Endothelial cell of umbilical vein (primary cell): ENCODE data around the gene SLC23A3. TPM values are rescaled to one million over a fixed set of nuclear protein-coding genes. Genes with fewer than 3 reads are reported as not detected.
A peak's percentile ranks its signal among the peaks of the same experiment; 100 is the strongest.

Source experiments
- BruUV-seq: library from RNA; stranded (reverse); fragments of 400-500 nt; replicated peaks from 2 replicates; lab custom pipeline; 2021; lab: Mats Ljungman, UMichigan
- CTCF ChIA-PET: fragments of 300-600, 350-600 bp; sonication (Branson Sonifier 250); formaldehyde crosslinking; loops from one replicate; lab custom pipeline; 2021; ENCODE audit warnings: antibody characterized with exemption, inconsistent platforms; lab: Charles Lee
- POLR2A ChIA-PET: fragments of 300-600, 350-600 bp; sonication (Branson Sonifier 250); formaldehyde crosslinking; loops from one replicate; lab custom pipeline; 2021; ENCODE audit warnings: antibody characterized with exemption, inconsistent platforms; lab: Charles Lee
- DNase-seq: peaks from one replicate; pipeline ENCODE4 v3.0.0-alpha.2; 2011; ENCODE audit warnings: low read depth, low spot score
- FAIRE-seq: peaks from 2 replicates; lab custom pipeline; 2011; peaks lifted over from hg19 to GRCh38; lab: Jason Lieb, UNC
- H2AFZ ChIP-seq: 2 replicates; pipeline ENCODE4 v1.6.0; 2012; ENCODE audit warnings: low read depth, low read length, control low read depth, inconsistent platforms
- H3K27ac ChIP-seq: 2 replicates; pipeline ENCODE4 v1.5.1; 2011; ENCODE audit warnings: low read depth, mild to moderate bottlenecking, control low read depth, low read length, moderate library complexity; ENCODE audit not compliant: insufficient read depth
- H3K27me3 ChIP-seq, 2 experiments: 2 replicates each; pipeline versions ENCODE4 v1.6.0 to v1.6.1; 2011; ENCODE audit warnings: low read length in 2 of 2, mixed read lengths in 1 of 2; ENCODE audit not compliant: control insufficient read depth in 2 of 2, insufficient read depth in 2 of 2
- H3K36me3 ChIP-seq, 2 experiments: 2 replicates in 1 of 2; 3 replicates in 1 of 2; pipeline ENCODE4 v1.5.1; 2011; ENCODE audit warnings: low read length in 2 of 2, mild to moderate bottlenecking in 1 of 2, moderate library complexity in 1 of 2; ENCODE audit not compliant: control insufficient read depth in 2 of 2, insufficient read depth in 2 of 2; ENCODE audit errors: extremely low read depth in 1 of 2
- H3K4me1 ChIP-seq: 3 replicates; pipeline ENCODE4 v1.5.1; 2011; ENCODE audit warnings: mild to moderate bottlenecking, low read length; ENCODE audit not compliant: control insufficient read depth, insufficient read depth; ENCODE audit errors: extremely low read depth
- H3K4me2 ChIP-seq: 2 replicates; pipeline ENCODE4 v1.6.1; 2011; ENCODE audit warnings: low read length, control low read depth, mixed read lengths; ENCODE audit not compliant: insufficient read depth
- H3K4me3 ChIP-seq, 3 experiments: fragments of 200-600 bp in 1 of 3; sonication (generic), shearing (Covaris generic) in 1 of 3; replicated peaks in 1 of 3; 2 replicates each; pipeline ENCODE4 v1.5.1; 2011 to 2016; ENCODE audit warnings: control low read depth in 3 of 3, low read length in 3 of 3, mild to moderate bottlenecking in 2 of 3, inconsistent platforms in 1 of 3, low read depth in 1 of 3, moderate library complexity in 1 of 3; ENCODE audit not compliant: insufficient read depth in 1 of 3
- H3K79me2 ChIP-seq: 2 replicates; pipeline ENCODE4 v1.6.0; 2012; ENCODE audit warnings: low read length, inconsistent platforms; ENCODE audit not compliant: control insufficient read depth, insufficient read depth
- H3K9ac ChIP-seq: replicated peaks from 2 replicates; pipeline ENCODE3; 2011; ENCODE audit warnings: low read length, control low read depth; ENCODE audit not compliant: insufficient read depth; ENCODE audit errors: extremely low read depth
- H3K9me1 ChIP-seq: replicated peaks from 3 replicates; pipeline ENCODE4 v1.6.0; 2011; ENCODE audit warnings: mild to moderate bottlenecking, low read length; ENCODE audit not compliant: control insufficient read depth, insufficient read depth; ENCODE audit errors: extremely low read depth
- H3K9me3 ChIP-seq: replicated peaks from 2 replicates; pipeline ENCODE4 v1.5.1; 2012; ENCODE audit warnings: low read length, inconsistent platforms; ENCODE audit not compliant: control insufficient read depth, insufficient read depth
- H4K20me1 ChIP-seq: replicated peaks from 2 replicates; pipeline ENCODE3; 2011; ENCODE audit warnings: mild to moderate bottlenecking, low read length; ENCODE audit not compliant: control insufficient read depth, insufficient read depth; ENCODE audit errors: extremely low read depth
- EZH2 ChIP-seq: IDR thresholded peaks from 2 replicates; pipeline ENCODE4 v1.6.1; 2012; ENCODE audit warnings: borderline replicate concordance, low read depth, mild to moderate bottlenecking, moderate library complexity, low read length, inconsistent platforms; ENCODE audit not compliant: severe bottlenecking
- FOS ChIP-seq: IDR thresholded peaks from 2 replicates; pipeline ENCODE4 v1.6.1; 2011; ENCODE audit warnings: mild to moderate bottlenecking, low read length, moderate library complexity, borderline replicate concordance; ENCODE audit not compliant: insufficient read depth
- GATA2 ChIP-seq: IDR thresholded peaks from 2 replicates; pipeline ENCODE4 v1.7.0; 2011; ENCODE audit warnings: low read depth, mild to moderate bottlenecking, moderate library complexity, mixed read lengths, low read length; ENCODE audit not compliant: insufficient read length, insufficient read depth
- JUN ChIP-seq: IDR thresholded peaks from 2 replicates; pipeline ENCODE4 v1.6.1; 2011; ENCODE audit warnings: borderline replicate concordance, low read depth; ENCODE audit not compliant: insufficient read length, insufficient read depth
- MYC ChIP-seq: IDR thresholded peaks from one replicate; pipeline ENCODE4 v1.6.1; 2011; ENCODE audit warnings: mild to moderate bottlenecking, low read depth, low read length
- POLR2A ChIP-seq: IDR thresholded peaks from 2 replicates; pipeline ENCODE4 v1.6.1; 2012; ENCODE audit warnings: low read depth, mild to moderate bottlenecking, control low read depth, low read length
- POLR2AphosphoS5 ChIP-seq: IDR thresholded peaks from 2 replicates; pipeline ENCODE4 v1.6.1; 2012; ENCODE audit warnings: low read depth, mild to moderate bottlenecking, control low read depth, low read length, moderate library complexity; ENCODE audit not compliant: insufficient read depth
- dilution Hi-C: fragments of 300-500 bp; cut with MboI; formaldehyde crosslinking; loops from one replicate; pipeline ENCODE4 v1.15.0; 2019; ENCODE audit warnings: low sequenced_read_pairs; ENCODE audit not compliant: extremely low pct_ligation_motif_present
- intact Hi-C: fragments of 100-400 bp; cut with micrococcal nuclease; formaldehyde crosslinking; loops from one replicate; pipeline ENCODE4 v1.10.0; 2022
- polyA plus RNA-seq, 4 experiments: library from polyadenylated mRNA; depleted of rRNA in 3 of 4; stranded (reverse) in 3 of 4; unstranded in 1 of 4; fragments of >200 nt; gene quantifications; 2 replicates each; pipeline versions ENCODE4 v1.2.1 to v1.2.3, GENCODE V29; 2011 to 2012; ENCODE audit warnings: missing spikeins in 1 of 4
- total RNA-seq: library from RNA; stranded (reverse); gene quantifications from 2 replicates; pipeline ENCODE4 v1.2.3, GENCODE V29; 2021
- TF ChIP-seq, protein P1 (sequence below): IDR thresholded peaks from 2 replicates; pipeline ENCODE4 v1.6.1; 2011; ENCODE audit not compliant: insufficient read depth, insufficient read length
- TF ChIP-seq, protein P2 (sequence below), 2 donors: IDR thresholded peaks; 1 replicate in 1 of 2; 2 replicates in 1 of 2; pipeline ENCODE4 v1.5.1; 2011; ENCODE audit warnings: low read length in 2 of 2, mild to moderate bottlenecking in 2 of 2, moderate library complexity in 2 of 2, control low read depth in 1 of 2, inconsistent platforms in 1 of 2, low read depth in 1 of 2; ENCODE audit not compliant: insufficient read depth in 1 of 2; ENCODE audit errors: extremely low read depth in 1 of 2

Gene SLC23A3
- total and polyA plus RNA-seq, 2 donors (not counting 3 experiments of a cell fraction or from before 2014, with no cell fraction given): 2.7 to 7.1 TPM

DNA sequence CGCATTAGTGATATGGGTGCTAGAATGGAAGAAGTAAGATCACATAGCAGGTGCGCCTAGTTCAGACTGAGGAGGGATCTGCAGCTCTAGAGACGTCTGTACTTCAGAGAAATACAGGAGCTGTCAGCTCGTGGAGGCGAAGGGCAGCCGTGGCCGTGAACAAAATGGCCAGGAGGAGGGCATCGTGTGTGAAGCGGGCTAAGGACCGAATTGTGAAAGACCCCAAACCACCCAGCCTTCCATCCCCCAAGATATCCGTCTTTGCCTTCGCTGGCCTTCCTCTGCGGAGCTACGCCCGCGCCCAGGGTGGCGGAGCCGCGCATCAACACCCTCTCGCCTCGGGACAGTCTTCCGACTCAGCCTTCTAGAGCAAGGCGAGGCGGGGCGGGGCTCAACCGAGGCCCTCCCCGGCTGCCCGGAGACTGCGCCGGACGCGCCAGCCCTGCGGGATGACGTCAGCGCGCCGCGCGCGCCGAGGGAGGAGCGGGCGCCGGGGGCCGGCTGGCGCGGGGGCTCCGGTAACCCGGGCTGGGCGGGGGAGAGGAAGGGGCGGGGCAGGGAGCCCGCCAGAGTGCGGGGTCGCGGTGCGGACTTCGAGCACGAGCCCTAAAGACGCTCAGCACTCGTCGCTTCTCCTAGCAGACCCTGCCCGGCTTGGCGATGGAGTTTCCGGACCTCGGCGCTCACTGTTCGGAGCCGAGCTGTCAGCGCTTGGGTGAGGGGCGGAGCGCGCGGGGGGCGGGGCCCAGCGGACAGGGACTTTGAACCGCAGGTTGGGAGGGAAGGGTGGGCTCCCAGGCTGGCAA is 36.7 kb upstream of the SLC23A3 start, which contains the start of gene ZFAND2B:
Gene ZFAND2B, plus strand, starts transcription at position 455 of the 806 bp plus-strand sequence. Its CDS starts 206 bp downstream, at position 661.
- no peaks in the 10 kb centered on the region for H3K79me2 ChIP-seq
- dilution Hi-C loops (no loop called here), intact Hi-C loops (loop anchor here (1.0 to 2.0 kb wide), 7 partner anchors 12 to 182 kb away; partner anchors contain the start of genes ABCB6, ANKZF1, ATG9A and DNAJB2)
- H3K9ac ChIP-seq: peak within 1 kb of the TSS; percentile 60
- CTCF ChIA-PET: interaction anchor here (0.6 to 3.1 kb wide), 16 partner anchors 10 to 224 kb away, joined by 3 to 14 read pairs (median 4); partner anchors contain the start of genes ANKZF1, ATG9A, CNPPD1 and DNAJB2
- peak within 1 kb of the TSS; percentile 26 for H3K27ac ChIP-seq
- H2AFZ ChIP-seq: peak within 1 kb of the TSS; percentile 97
- no peaks in the 10 kb centered on the region for H3K27me3 ChIP-seq
- peak; percentile 92 for FAIRE-seq
- POLR2A ChIA-PET: interaction anchor here (0.6 to 0.7 kb wide), 2 partner anchors 11 to 30 kb away, joined by 3 to 4 read pairs; partner anchors contain the start of gene CNPPD1
- no peaks in the 10 kb centered on the region for H3K9me3 ChIP-seq
- H3K4me3 ChIP-seq: peak within 1 kb of the TSS; percentile 36 to 83 (median 73)
- BruUV-seq: TSS peak; percentile 57
- peak; percentile 94 for DNase-seq
- H3K4me2 ChIP-seq: peak within 1 kb of the TSS; percentile 90
- peaks cover 18% of the 10 kb centered on the region for H3K4me1 ChIP-seq
- no peaks in the 10 kb centered on the region for H3K9me1 ChIP-seq
- H3K36me3 ChIP-seq: peaks cover 0 to 7% of the 10 kb centered on the region in 2 experiments
- no peaks in the 10 kb centered on the region for H4K20me1 ChIP-seq
- no peak for TF ChIP-seq FOS
- TF ChIP-seq POLR2AphosphoS5: peak; percentile 98
- TF ChIP-seq EZH2: no peak
- TF ChIP-seq, protein P1, sequence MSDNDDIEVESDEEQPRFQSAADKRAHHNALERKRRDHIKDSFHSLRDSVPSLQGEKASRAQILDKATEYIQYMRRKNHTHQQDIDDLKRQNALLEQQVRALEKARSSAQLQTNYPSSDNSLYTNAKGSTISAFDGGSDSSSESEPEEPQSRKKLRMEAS: no peak
- peak; percentile 99 for TF ChIP-seq POLR2A
- no peak for TF ChIP-seq MYC
- TF ChIP-seq, protein P2, sequence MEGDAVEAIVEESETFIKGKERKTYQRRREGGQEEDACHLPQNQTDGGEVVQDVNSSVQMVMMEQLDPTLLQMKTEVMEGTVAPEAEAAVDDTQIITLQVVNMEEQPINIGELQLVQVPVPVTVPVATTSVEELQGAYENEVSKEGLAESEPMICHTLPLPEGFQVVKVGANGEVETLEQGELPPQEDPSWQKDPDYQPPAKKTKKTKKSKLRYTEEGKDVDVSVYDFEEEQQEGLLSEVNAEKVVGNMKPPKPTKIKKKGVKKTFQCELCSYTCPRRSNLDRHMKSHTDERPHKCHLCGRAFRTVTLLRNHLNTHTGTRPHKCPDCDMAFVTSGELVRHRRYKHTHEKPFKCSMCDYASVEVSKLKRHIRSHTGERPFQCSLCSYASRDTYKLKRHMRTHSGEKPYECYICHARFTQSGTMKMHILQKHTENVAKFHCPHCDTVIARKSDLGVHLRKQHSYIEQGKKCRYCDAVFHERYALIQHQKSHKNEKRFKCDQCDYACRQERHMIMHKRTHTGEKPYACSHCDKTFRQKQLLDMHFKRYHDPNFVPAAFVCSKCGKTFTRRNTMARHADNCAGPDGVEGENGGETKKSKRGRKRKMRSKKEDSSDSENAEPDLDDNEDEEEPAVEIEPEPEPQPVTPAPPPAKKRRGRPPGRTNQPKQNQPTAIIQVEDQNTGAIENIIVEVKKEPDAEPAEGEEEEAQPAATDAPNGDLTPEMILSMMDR (IDR thresholded peaks at IDR 0.05; ENCODE audit: extremely low read depth in 1 of 2, insufficient read depth in 1 of 2, low read depth in 1 of 2, low read length in 2 of 2): no peak
- no peak for TF ChIP-seq GATA2
- no peak for TF ChIP-seq JUN
